K562 (cell line): ENCODE measurements around the gene MACROD2. TPM values are rescaled to one million over a fixed set of nuclear protein-coding genes. Genes with fewer than 3 reads are reported as not detected.

Experiments used
- ATAC-seq: fragments of 200-7000 bp; cut with Tn5 transposase; 3 replicates; pipeline ENCODE4 v1.9.1; 2020; ENCODE audit warnings: moderate library complexity
- BruUV-seq: library from RNA; stranded (reverse); fragments of 400-500 nt; replicated peaks from 2 replicates; lab custom pipeline; 2021; lab: Mats Ljungman, UMichigan
- CTCF ChIA-PET: fragments of 300-600 bp; formaldehyde crosslinking; extraction: SDS; loops from one replicate; lab custom pipeline; 2021; ENCODE audit warnings: low intra/inter-chr PET ratio; lab: Yijun Ruan, JAX
- POLR2A ChIA-PET: fragments of 300-600, 350-650 bp; sonication (Branson Sonifier 250); formaldehyde crosslinking; extraction: SDS; loops from one replicate; lab custom pipeline; 2021; ENCODE audit warnings: antibody characterized with exemption, inconsistent platforms; lab: Yijun Ruan, JAX
- DNase-seq, 4 experiments: peaks; one replicate each; pipeline versions ENCODE4 v3.0.0 to v3.0.0-alpha.2; 2011 to 2018; ENCODE audit warnings: low spot score in 3 of 4, mixed read lengths in 3 of 4; ENCODE audit errors: extremely low read depth in 1 of 4
- FAIRE-seq: peaks from 2 replicates; lab custom pipeline; 2011; peaks lifted over from hg19 to GRCh38; lab: Jason Lieb, UNC
- H2AFZ ChIP-seq: 2 replicates; pipeline ENCODE4 v1.6.0; 2011; ENCODE audit warnings: low read depth, low read length, control low read depth, inconsistent platforms
- H3K27ac ChIP-seq: fragments of 200-600 bp; 3 replicates; pipeline ENCODE4 v1.8.0; 2011; ENCODE audit warnings: low read depth, mild to moderate bottlenecking, control low read depth, inconsistent platforms, low read length, moderate library complexity, mixed read lengths; ENCODE audit errors: extremely low read depth
- H3K27me3 ChIP-seq, 2 experiments: fragments of 300-600 bp in 1 of 2; 2 replicates in 1 of 2; 3 replicates in 1 of 2; pipeline versions ENCODE4 v1.6.0 to v1.8.0; 2011; ENCODE audit warnings: inconsistent platforms in 2 of 2, low read length in 2 of 2, mild to moderate bottlenecking in 1 of 2, mixed read lengths in 1 of 2, moderate library complexity in 1 of 2; ENCODE audit not compliant: control insufficient read depth in 2 of 2, insufficient read depth in 2 of 2
- H3K36me3 ChIP-seq: fragments of 300-600 bp; 3 replicates; pipeline ENCODE4 v1.8.0; 2011; ENCODE audit warnings: mild to moderate bottlenecking, low read length, inconsistent platforms; ENCODE audit not compliant: control insufficient read depth, insufficient read depth
- H3K4me1 ChIP-seq, 2 experiments: fragments of 200-600 bp in 1 of 2; replicated peaks in 1 of 2; 2 replicates in 1 of 2; 3 replicates in 1 of 2; pipeline versions ENCODE4 v1.5.1 to v1.8.0; 2011; ENCODE audit warnings: inconsistent platforms in 2 of 2, low read length in 2 of 2, mild to moderate bottlenecking in 1 of 2, mixed read lengths in 1 of 2, moderate library complexity in 1 of 2; ENCODE audit not compliant: control insufficient read depth in 2 of 2, insufficient read depth in 2 of 2
- H3K4me2 ChIP-seq: 2 replicates; pipeline ENCODE4 v1.6.1; 2011; ENCODE audit warnings: low read length, control low read depth, inconsistent platforms, mixed read lengths; ENCODE audit not compliant: insufficient read depth
- H3K4me3 ChIP-seq: fragments of 200-600 bp; sonication (generic), shearing (Covaris generic); 2 replicates; pipeline ENCODE4 v1.5.1; 2016; ENCODE audit warnings: control low read depth, inconsistent platforms
- H3K79me2 ChIP-seq: fragments of 200-600 bp; 3 replicates; pipeline ENCODE4 v1.8.0; 2011; ENCODE audit warnings: low read length, inconsistent platforms; ENCODE audit not compliant: control insufficient read depth, insufficient read depth
- H3K9ac ChIP-seq, 2 experiments: 2 replicates each; pipeline versions ENCODE4 v1.6.0 to v1.6.1; 2011; ENCODE audit warnings: low read depth in 2 of 2, low read length in 2 of 2, control low read depth in 1 of 2, inconsistent platforms in 1 of 2, mild to moderate bottlenecking in 1 of 2, mixed read lengths in 1 of 2; ENCODE audit not compliant: insufficient read depth in 1 of 2
- H3K9me1 ChIP-seq: one replicate; pipeline ENCODE4 v1.6.0; 2011; ENCODE audit warnings: inconsistent platforms, mild to moderate bottlenecking, low read length, moderate library complexity; ENCODE audit not compliant: control insufficient read depth, insufficient read depth
- H3K9me3 ChIP-seq: replicated peaks from 2 replicates; pipeline ENCODE4 v1.5.1; 2011; ENCODE audit warnings: low read depth, low read length, inconsistent platforms; ENCODE audit not compliant: control insufficient read depth, insufficient read depth
- H4K20me1 ChIP-seq: replicated peaks from 2 replicates; pipeline ENCODE4 v1.6.1; 2011; ENCODE audit warnings: low read length, inconsistent platforms, mixed read lengths; ENCODE audit not compliant: control insufficient read depth, insufficient read depth
- CBFA2T2 ChIP-seq: fragments of 450-650 bp; conservative IDR thresholded peaks from 2 replicates; pipeline ENCODE4 v1.6.1; 2017; ENCODE audit warnings: mild to moderate bottlenecking
- ERF ChIP-seq: fragments of 450-650 bp; formaldehyde crosslinking; IDR thresholded peaks from 2 replicates; pipeline ENCODE4 v1.4.0; 2020; ENCODE audit warnings: mild to moderate bottlenecking, mixed read lengths
- GTF2E2 ChIP-seq: fragments of 200-800 bp; sonication (Bioruptor generic); IDR thresholded peaks from 2 replicates; pipeline ENCODE4 v1.6.1; 2016; ENCODE audit warnings: missing genetic modification characterization, missing compliant biosample characterization
- L3MBTL2 ChIP-seq: fragments of 450-650 bp; IDR thresholded peaks from 2 replicates; pipeline ENCODE4 v1.6.1; 2016; ENCODE audit warnings: mild to moderate bottlenecking, moderate library complexity
- MAFG ChIP-seq: fragments of 450-650 bp; conservative IDR thresholded peaks from 2 replicates; pipeline ENCODE4 v1.6.1; 2016; ENCODE audit warnings: missing genetic modification characterization, missing compliant biosample characterization
- NCOA6 ChIP-seq: fragments of 450-650 bp; IDR thresholded peaks from 2 replicates; pipeline ENCODE4 v1.6.1; 2017; ENCODE audit warnings: mild to moderate bottlenecking
- NR1H2 ChIP-seq: sonication (generic); formaldehyde crosslinking; IDR thresholded peaks from 2 replicates; pipeline ENCODE4 v1.4.0; 2020; ENCODE audit warnings: mild to moderate bottlenecking, missing genetic modification reagents
- RBFOX2 ChIP-seq: fragments of 200-400 bp; formaldehyde crosslinking; IDR thresholded peaks from 2 replicates; pipeline ENCODE4 v1.6.1; 2017; ENCODE audit warnings: low read depth, mild to moderate bottlenecking, low read length, moderate library complexity
- SNRNP70 ChIP-seq: fragments of 200-400 bp; formaldehyde crosslinking; optimal IDR thresholded peaks from 2 replicates; pipeline ENCODE3; 2017; ENCODE audit warnings: low read depth, low read length
- SP2 ChIP-seq: IDR thresholded peaks from 2 replicates; pipeline ENCODE4 v1.6.1; 2011; ENCODE audit warnings: mild to moderate bottlenecking, low read depth, low read length, moderate library complexity; ENCODE audit not compliant: poor library complexity, severe bottlenecking; ENCODE audit errors: extremely low read depth
- SRSF7 ChIP-seq: fragments of 200-400 bp; formaldehyde crosslinking; optimal IDR thresholded peaks from 2 replicates; pipeline ENCODE3; 2017; ENCODE audit warnings: mild to moderate bottlenecking, low read depth, low read length
- TSC22D4 ChIP-seq: fragments of 450-650 bp; IDR thresholded peaks from 2 replicates; pipeline ENCODE4 v1.6.1; 2016; ENCODE audit warnings: missing genetic modification characterization, missing biosample characterization, control low read depth
- ZNF217 ChIP-seq: sonication (generic); formaldehyde crosslinking; IDR thresholded peaks from 2 replicates; pipeline ENCODE4 v1.8.0; 2022; ENCODE audit warnings: mild to moderate bottlenecking, missing genetic modification reagents
- ZNF3 ChIP-seq: fragments of 250-450 bp; sonication (Bioruptor Pico); IDR thresholded peaks from 2 replicates; pipeline ENCODE4 v1.5.0; 2021; ENCODE audit warnings: mild to moderate bottlenecking, moderate library complexity
- ZNF431 ChIP-seq: sonication (generic); formaldehyde crosslinking; IDR thresholded peaks from 2 replicates; pipeline ENCODE4 v1.8.0; 2022; ENCODE audit warnings: mild to moderate bottlenecking, missing genetic modification reagents
- WGBS: fragments of 100-300 bp; shearing (Covaris generic); methylation state at CpG from one replicate; pipeline ENCODE4 v1.1.6; 2016; ENCODE audit warnings: low coverage, mixed read lengths; ENCODE audit not compliant: insufficient coverage; ENCODE audit errors: missing lambda C conversion rate; 5-methylcytosine and 5-hydroxymethylcytosine counted together
- in situ Hi-C: fragments of 300-500 bp; cut with MboI; formaldehyde crosslinking; loops from 4 replicates; pipeline ENCODE4 v1.15.0; 2018; ENCODE audit warnings: inconsistent platforms, mixed read lengths
- intact Hi-C: fragments of 100-400 bp; cut with micrococcal nuclease; formaldehyde crosslinking; loops from 2 replicates; pipeline ENCODE4 v1.14.2; 2022
- polyA plus RNA-seq, 8 experiments: library from polyadenylated mRNA; depleted of rRNA in 4 of 8; stranded (reverse) in 5 of 8; unstranded in 3 of 8; fragments of >200 nt; fragmentation: Nextera tagmentation in 2 of 8; fragmentation: Illumina TruSeq in 1 of 8; extraction: Ambion mirVana in 2 of 8; extraction: Trizol in 1 of 8; gene quantifications; 2 replicates each; pipeline versions ENCODE4 v1.2.1 to v1.2.3, GENCODE V29; 2011 to 2014; ENCODE audit warnings: inconsistent platforms in 1 of 8, missing spikeins in 1 of 8
- total RNA-seq, 7 experiments: library from RNA; depleted of rRNA in 6 of 7; stranded (reverse); fragments of >200 nt in 6 of 7; fragmentation: Illumina TruSeq in 2 of 7; extraction: Trizol in 2 of 7; gene quantifications; 2 replicates each; pipeline versions ENCODE4 v1.2.1 to v1.2.3, GENCODE V29; 2011 to 2021; ENCODE audit warnings: low replicate concordance in 1 of 7
- TF ChIP-seq, protein P1 (sequence below): fragments of 250-450 bp; sonication (Bioruptor Pico); IDR thresholded peaks from 2 replicates; pipeline ENCODE4 v1.8.0; 2021; ENCODE audit warnings: moderate library complexity, mild to moderate bottlenecking, inconsistent platforms

The MACROD2 gene
- total and polyA plus RNA-seq, 9 of the 15 experiments (the other 6 are each of a cell fraction or from before 2014, with no cell fraction given), result not detected

DNA sequence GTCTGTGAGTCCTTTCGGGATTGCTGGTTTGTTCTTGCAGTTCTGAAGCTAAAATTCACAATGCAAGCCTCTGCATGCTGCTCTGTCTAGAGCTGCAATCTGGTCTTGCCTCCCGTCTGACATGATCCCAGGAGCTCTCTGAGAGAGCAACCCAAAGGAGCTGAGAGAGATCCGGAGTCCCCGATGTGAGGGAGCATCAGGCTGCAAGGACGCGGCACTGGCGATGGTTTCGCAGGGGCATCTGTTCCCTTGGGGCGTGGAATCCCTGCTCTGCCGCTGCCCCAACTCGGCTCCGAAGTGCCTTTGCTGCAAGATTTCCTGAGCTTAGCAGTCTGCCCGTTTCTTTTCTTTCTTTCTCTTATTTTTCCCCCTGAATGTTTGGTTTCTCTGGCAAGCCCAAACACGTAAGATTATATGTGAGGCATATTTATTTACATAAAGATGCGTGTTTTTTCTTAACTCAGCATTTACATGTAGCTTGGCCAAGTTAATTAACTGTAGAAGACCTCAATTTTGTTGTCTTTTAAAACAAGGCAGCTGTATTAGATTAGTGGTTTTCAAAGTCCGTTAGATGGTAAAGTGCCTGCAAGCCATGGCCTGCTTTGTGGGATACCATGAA lies 1704.9 kb downstream of the MACROD2 start:
- Histone ChIP-seq H3K4me1 (no peaks in the 10 kb centered on the region), H3K36me3 (no peaks in the 10 kb centered on the region), H3K4me3 (no peak overlapping the region), H3K27me3 (no peaks in the 10 kb centered on the region), H2AFZ (no peak overlapping the region), H3K9me3 (no peaks in the 10 kb centered on the region), H3K79me2 (no peaks in the 10 kb centered on the region), H3K4me2 (no peak overlapping the region), H3K9me1 (no peaks in the 10 kb centered on the region), H4K20me1 (no peaks in the 10 kb centered on the region), H3K9ac (no peak overlapping the region), H3K27ac (no peak overlapping the region)
- ChIA-PET POLR2A (interaction anchor here (0.7 kb wide), 1 partner anchor 13 kb away, joined by 4 read pairs; no protein-coding TSS in a partner anchor), CTCF (no interaction called here)
- in situ Hi-C loops, result loop anchor here (25.0 kb wide), 1 partner anchor 1062 kb away; no protein-coding TSS in a partner anchor
- FAIRE-seq (no peak), ATAC-seq (no peak), DNase-seq (no peak)
- WGBS, result 7% methylated on average over 14 of the region's 16 CpGs
- intact Hi-C loops, result no loop called here
- no peak for TF ChIP-seq NR1H2 (CRISPR knock-in tag)
- no peak for TF ChIP-seq SP2
- TF ChIP-seq SRSF7, result no peak
- TF ChIP-seq GTF2E2, result no peak
- no peak for TF ChIP-seq NCOA6
- BruUV-seq, result no TSS peak

DNA sequence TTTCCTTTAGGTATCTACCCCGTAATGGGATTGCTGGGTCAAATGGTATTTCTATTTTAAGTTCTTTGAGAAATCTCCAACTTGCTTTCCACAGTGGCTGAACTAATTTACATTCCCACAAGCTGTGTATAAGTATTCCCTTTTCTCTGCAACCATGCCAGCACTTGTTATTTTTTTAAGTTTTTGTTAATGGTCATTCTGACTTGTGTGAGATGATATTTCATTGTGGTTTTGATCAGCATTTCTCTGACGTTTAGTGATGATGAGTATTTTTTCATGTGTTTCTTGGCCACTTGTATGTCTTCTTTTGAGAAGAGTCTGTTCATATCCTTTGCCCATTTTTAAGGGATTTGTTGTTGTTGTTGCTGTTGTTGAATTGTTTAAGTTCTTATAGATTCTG lies 1706.8 kb downstream of the MACROD2 start:
- ATAC-seq, result no peak
- ChIA-PET POLR2A (no interaction called here), CTCF (no interaction called here)
- no peak for FAIRE-seq
- Histone ChIP-seq H3K4me2 (no peak overlapping the region), H3K4me1 (no peaks in the 10 kb centered on the region), H3K27ac (no peak overlapping the region), H3K27me3 (no peaks in the 10 kb centered on the region), H3K79me2 (no peaks in the 10 kb centered on the region), H3K36me3 (no peaks in the 10 kb centered on the region), H4K20me1 (no peaks in the 10 kb centered on the region), H3K9me1 (no peaks in the 10 kb centered on the region), H3K4me3 (no peak overlapping the region), H3K9me3 (no peaks in the 10 kb centered on the region), H2AFZ (no peak overlapping the region), H3K9ac (no peak overlapping the region)
- intact Hi-C loops, result no loop called here
- in situ Hi-C loops, result loop anchor here (25.0 kb wide), 1 partner anchor 1060 kb away; no protein-coding TSS in a partner anchor
- 0% methylated on average over 2 of the region's 2 CpGs for WGBS
- DNase-seq, result no peak
- BruUV-seq, result no TSS peak
- no peak for TF ChIP-seq MAFG (tag)
- TF ChIP-seq, protein P1, sequence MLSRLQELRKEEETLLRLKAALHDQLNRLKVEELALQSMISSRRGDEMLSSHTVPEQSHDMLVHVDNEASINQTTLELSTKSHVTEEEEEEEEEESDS (CRISPR knock-in tag), result no peak
- TF ChIP-seq TSC22D4 (tag), result no peak
- no peak for TF ChIP-seq L3MBTL2
- TF ChIP-seq SNRNP70, result no peak
- no peak for TF ChIP-seq ZNF431 (CRISPR knock-in tag)
- TF ChIP-seq RBFOX2, result no peak
- TF ChIP-seq ZNF217 (CRISPR knock-in tag), result no peak
- TF ChIP-seq ERF (CRISPR knock-in tag), result no peak
- TF ChIP-seq ZNF3 (CRISPR knock-in tag), result no peak
- no peak for TF ChIP-seq CBFA2T2
